ENCODE data around the gene CDH23.

- TF ChIP-seq POLR2AphosphoS5 (IDR thresholded peaks at IDR 0.05; ENCODE audit: low read depth, low read length) (no peak), SIN3A (IDR thresholded peaks at IDR 0.05; ENCODE audit: borderline replicate concordance, insufficient read depth, low read length) (no peak), TAF1 (IDR thresholded peaks at IDR 0.05; ENCODE audit: borderline replicate concordance, insufficient read depth, low read length) (no peak)
- TF ChIP-seq, protein P1, sequence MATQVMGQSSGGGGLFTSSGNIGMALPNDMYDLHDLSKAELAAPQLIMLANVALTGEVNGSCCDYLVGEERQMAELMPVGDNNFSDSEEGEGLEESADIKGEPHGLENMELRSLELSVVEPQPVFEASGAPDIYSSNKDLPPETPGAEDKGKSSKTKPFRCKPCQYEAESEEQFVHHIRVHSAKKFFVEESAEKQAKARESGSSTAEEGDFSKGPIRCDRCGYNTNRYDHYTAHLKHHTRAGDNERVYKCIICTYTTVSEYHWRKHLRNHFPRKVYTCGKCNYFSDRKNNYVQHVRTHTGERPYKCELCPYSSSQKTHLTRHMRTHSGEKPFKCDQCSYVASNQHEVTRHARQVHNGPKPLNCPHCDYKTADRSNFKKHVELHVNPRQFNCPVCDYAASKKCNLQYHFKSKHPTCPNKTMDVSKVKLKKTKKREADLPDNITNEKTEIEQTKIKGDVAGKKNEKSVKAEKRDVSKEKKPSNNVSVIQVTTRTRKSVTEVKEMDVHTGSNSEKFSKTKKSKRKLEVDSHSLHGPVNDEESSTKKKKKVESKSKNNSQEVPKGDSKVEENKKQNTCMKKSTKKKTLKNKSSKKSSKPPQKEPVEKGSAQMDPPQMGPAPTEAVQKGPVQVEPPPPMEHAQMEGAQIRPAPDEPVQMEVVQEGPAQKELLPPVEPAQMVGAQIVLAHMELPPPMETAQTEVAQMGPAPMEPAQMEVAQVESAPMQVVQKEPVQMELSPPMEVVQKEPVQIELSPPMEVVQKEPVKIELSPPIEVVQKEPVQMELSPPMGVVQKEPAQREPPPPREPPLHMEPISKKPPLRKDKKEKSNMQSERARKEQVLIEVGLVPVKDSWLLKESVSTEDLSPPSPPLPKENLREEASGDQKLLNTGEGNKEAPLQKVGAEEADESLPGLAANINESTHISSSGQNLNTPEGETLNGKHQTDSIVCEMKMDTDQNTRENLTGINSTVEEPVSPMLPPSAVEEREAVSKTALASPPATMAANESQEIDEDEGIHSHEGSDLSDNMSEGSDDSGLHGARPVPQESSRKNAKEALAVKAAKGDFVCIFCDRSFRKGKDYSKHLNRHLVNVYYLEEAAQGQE (IDR thresholded peaks at IDR 0.05; ENCODE audit: insufficient read depth in 1 of 2, low read depth in 2 of 2, low read length in 2 of 2), result no peak
These were observed 47.9 kb upstream of the CDH23 start for GRCh38 chr10:71348850-71349249.
